Measurements from ENCODE around the gene MAML3. TPM values are rescaled to one million over a fixed set of nuclear protein-coding genes. Genes with fewer than 3 reads are reported as not detected.

Gene MAML3
- total RNA-seq, 2 experiments from 2014 or later, result 2.5 to 2.9 TPM

GRCh38 chr4:139848028-139848427, 306.0 kb downstream of the MAML3 start:
- no peaks in the 10 kb centered on the region for H3K9me3 ChIP-seq (ENCODE audit: control insufficient read depth in 1 of 2, insufficient read depth in 1 of 2, low read length in 2 of 2)
- Mint-ChIP-seq H3K4me1 (ENCODE audit: low read depth) (no peaks in the 10 kb centered on the region), H3K27ac (no peak overlapping the region), H3K36me3 (ENCODE audit: low read depth) (no peaks in the 10 kb centered on the region), H3K27me3 (no peaks in the 10 kb centered on the region), H3K9me3 (no peaks in the 10 kb centered on the region), H3K4me3 (no peak overlapping the region)
- H3K27ac ChIP-seq (ENCODE audit: low read depth in 1 of 2, low read length in 2 of 2), result no peak overlapping the region
- POLR2A ChIA-PET, result no interaction called here
- no peak for ATAC-seq (ENCODE audit: poor library complexity)
- H3K27me3 ChIP-seq (ENCODE audit: control insufficient read depth in 1 of 2, insufficient read depth in 2 of 2, low read length in 2 of 2), result no peaks in the 10 kb centered on the region
- DNase-seq, result no peak
- H3K36me3 ChIP-seq (ENCODE audit: insufficient read depth, low read length), result no peaks in the 10 kb centered on the region
- no peaks in the 10 kb centered on the region for H3K4me1 ChIP-seq (ENCODE audit: insufficient read depth, low read length)
- H3K4me3 ChIP-seq (ENCODE audit: low read length), result no peak overlapping the region
- TF ChIP-seq CTCF (IDR thresholded peaks at IDR 0.05), result no peak
- CTCF ChIA-PET, result no interaction called here
- intact Hi-C loops (cut with DNase I, micrococcal nuclease), result no loop called here

DNA sequence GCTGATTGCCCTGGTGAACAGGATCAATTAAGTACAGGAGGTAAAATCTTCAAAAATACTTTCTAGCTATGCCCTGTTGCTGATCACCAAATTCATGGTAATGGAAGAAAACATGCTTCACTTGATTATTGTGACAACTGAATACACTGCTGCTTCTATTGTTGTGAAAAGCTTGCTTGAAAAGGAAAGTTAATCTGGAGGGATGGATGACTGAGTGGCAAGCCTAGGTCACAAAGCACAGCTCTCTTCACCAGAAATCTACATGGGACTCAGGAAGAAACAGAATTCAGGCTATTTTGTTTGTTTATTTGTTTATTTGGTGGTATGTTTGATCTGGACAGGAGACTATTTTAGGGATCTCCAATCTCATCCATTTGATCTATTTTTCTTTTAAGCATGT, 306.4 kb downstream of the MAML3 start:
- H3K9me3 ChIP-seq (ENCODE audit: control insufficient read depth in 1 of 2, insufficient read depth in 1 of 2, low read length in 2 of 2), result no peaks in the 10 kb centered on the region
- no peaks in the 10 kb centered on the region for H3K27me3 ChIP-seq (ENCODE audit: control insufficient read depth in 1 of 2, insufficient read depth in 2 of 2, low read length in 2 of 2)
- CTCF ChIA-PET, result no interaction called here
- DNase-seq (no peak), ATAC-seq (ENCODE audit: poor library complexity) (no peak)
- intact Hi-C loops (cut with DNase I, micrococcal nuclease), result no loop called here
- no peaks in the 10 kb centered on the region for H3K4me1 ChIP-seq (ENCODE audit: insufficient read depth, low read length)
- TF ChIP-seq CTCF (IDR thresholded peaks at IDR 0.05), result no peak
- no peak overlapping the region for H3K27ac Mint-ChIP-seq
- H3K36me3 ChIP-seq (ENCODE audit: insufficient read depth, low read length), result no peaks in the 10 kb centered on the region
- POLR2A ChIA-PET, result no interaction called here
- no peaks in the 10 kb centered on the region for H3K9me3 Mint-ChIP-seq
- no peaks in the 10 kb centered on the region for H3K27me3 Mint-ChIP-seq
- no peak overlapping the region for H3K4me3 ChIP-seq (ENCODE audit: low read length)
- no peaks in the 10 kb centered on the region for H3K4me1 Mint-ChIP-seq (ENCODE audit: low read depth)
- no peak overlapping the region for H3K27ac ChIP-seq (ENCODE audit: low read depth in 1 of 2, low read length in 2 of 2)
- no peaks in the 10 kb centered on the region for H3K36me3 Mint-ChIP-seq (ENCODE audit: low read depth)
- no peak overlapping the region for H3K4me3 Mint-ChIP-seq

GRCh38 chr4:139846766-139847165, 307.2 kb downstream of the MAML3 start:
- H3K4me3 Mint-ChIP-seq, result no peak overlapping the region
- Histone ChIP-seq H3K36me3 (ENCODE audit: insufficient read depth, low read length) (no peaks in the 10 kb centered on the region), H3K4me1 (ENCODE audit: insufficient read depth, low read length) (no peaks in the 10 kb centered on the region), H3K9me3 (ENCODE audit: control insufficient read depth in 1 of 2, insufficient read depth in 1 of 2, low read length in 2 of 2) (no peaks in the 10 kb centered on the region), H3K27me3 (ENCODE audit: control insufficient read depth in 1 of 2, insufficient read depth in 2 of 2, low read length in 2 of 2) (no peaks in the 10 kb centered on the region), H3K4me3 (ENCODE audit: low read length) (no peak overlapping the region), H3K27ac (ENCODE audit: low read depth in 1 of 2, low read length in 2 of 2) (no peak overlapping the region)
- ChIA-PET CTCF (no interaction called here), POLR2A (no interaction called here)
- intact Hi-C loops (cut with DNase I, micrococcal nuclease), result no loop called here
- H3K27ac Mint-ChIP-seq, result no peak overlapping the region
- ATAC-seq (ENCODE audit: poor library complexity) (no peak), DNase-seq (no peak)
- H3K27me3 Mint-ChIP-seq, result no peaks in the 10 kb centered on the region
- H3K9me3 Mint-ChIP-seq, result no peaks in the 10 kb centered on the region
- H3K36me3 Mint-ChIP-seq (ENCODE audit: low read depth), result no peaks in the 10 kb centered on the region
- H3K4me1 Mint-ChIP-seq (ENCODE audit: low read depth), result no peaks in the 10 kb centered on the region
- no peak for TF ChIP-seq CTCF (IDR thresholded peaks at IDR 0.05)

Data from CD4-positive, alpha-beta T cell (primary cell).